GM21360 (cell line): Measurements from ENCODE around the gene SLC39A2.

Experiments used
- ATAC-seq: cut with Tn5 transposase; IDR thresholded peaks from one replicate; pipeline ENCODE4 v1.9.1; 2021; ENCODE audit warnings: mild to moderate bottlenecking, moderate library complexity; ENCODE audit not compliant: unreplicated experiment

Gene SLC39A2

GRCh38 chr14:21043387-21043973 lies 44.4 kb downstream of the SLC39A2 start:
- ATAC-seq, result no peak

GRCh38 chr14:21043974-21044618 lies 45.0 kb downstream of the SLC39A2 start:
- ATAC-seq, result no peak

- no peak for ATAC-seq
Measured at GRCh38 chr14:21047378-21047781, 48.3 kb downstream of the SLC39A2 start.

- ATAC-seq, result no peak
Measured at GRCh38 chr14:21048638-21049037, 49.5 kb downstream of the SLC39A2 start.

GRCh38 chr14:21049271-21049673 lies 50.2 kb downstream of the SLC39A2 start:
- ATAC-seq, result no peak

GRCh38 chr14:21050597-21050996 lies 51.5 kb downstream of the SLC39A2 start:
- ATAC-seq, result no peak
